ENCODE results near the gene TAF7L. TPM values are rescaled to one million over a fixed set of nuclear protein-coding genes. Genes with fewer than 3 reads are reported as not detected.
"Not testable (repeated sequence)": the region's sequence is repeated elsewhere in the genome, so short reads cannot be mapped to it uniquely, and the experiment has no call there.

Gene TAF7L
- polyA plus RNA-seq, 1 of the 3 experiments (the other 2 are of a cell fraction) = 0.38 TPM

GRCh38 chrX:101334310-101334709, 43.2 kb upstream of the TAF7L start:
- H3K27me3 ChIP-seq (ENCODE audit: insufficient read depth); H3K27ac ChIP-seq (ENCODE audit: low read depth in 2 of 2, low read length in 1 of 2); H3F3A ChIP-seq (replicated peaks; ENCODE audit: insufficient read depth); H3K4me1 ChIP-seq (ENCODE audit: control insufficient read depth in 1 of 2, insufficient read depth in 2 of 2, low read depth in 1 of 2, low read length in 1 of 2); H3K9ac ChIP-seq; H4K20me1 ChIP-seq (ENCODE audit: insufficient read depth); H3K79me2 ChIP-seq (ENCODE audit: insufficient read depth); H3K9me2 ChIP-seq; H3K4me2 ChIP-seq; DNase-seq; H3K9me3 ChIP-seq; H2AFZ ChIP-seq (ENCODE audit: low read depth); CTCF ChIA-PET; H3K4me3 ChIP-seq (ENCODE audit: low read depth in 2 of 2, low read length in 1 of 2); H3K36me3 ChIP-seq (replicated peaks in 1 of 2; ENCODE audit: control insufficient read depth in 1 of 2, insufficient read depth in 2 of 2, low read length in 1 of 2); POLR2A ChIA-PET: not testable (repeated sequence)
- 26% methylated on average over 7 of the region's 7 CpGs for WGBS (ENCODE audit: low lambda C conversion rate)

GRCh38 chrX:101326600-101326999, 35.5 kb upstream of the TAF7L start:
- POLR2A ChIA-PET; H3K9me3 ChIP-seq; H3K4me1 ChIP-seq (ENCODE audit: control insufficient read depth in 1 of 2, insufficient read depth in 2 of 2, low read depth in 1 of 2, low read length in 1 of 2); H3K27ac ChIP-seq (ENCODE audit: low read depth in 2 of 2, low read length in 1 of 2); DNase-seq; H3K9me2 ChIP-seq; H3K9ac ChIP-seq; H3K27me3 ChIP-seq (ENCODE audit: insufficient read depth); H4K20me1 ChIP-seq (ENCODE audit: insufficient read depth); H3F3A ChIP-seq (replicated peaks; ENCODE audit: insufficient read depth); H2AFZ ChIP-seq (ENCODE audit: low read depth); H3K4me2 ChIP-seq; H3K79me2 ChIP-seq (ENCODE audit: insufficient read depth); H3K4me3 ChIP-seq (ENCODE audit: low read depth in 2 of 2, low read length in 1 of 2); H3K36me3 ChIP-seq (replicated peaks in 1 of 2; ENCODE audit: control insufficient read depth in 1 of 2, insufficient read depth in 2 of 2, low read length in 1 of 2): not testable (repeated sequence)
- WGBS (ENCODE audit: low lambda C conversion rate) = 40% methylated on average over 1 of the region's 3 CpGs
- CTCF ChIA-PET = interaction anchor here (0.8 kb wide), 1 partner anchor 64 kb away, joined by 3 read pairs; the partner anchor contains the start of gene RPL36A

GRCh38 chrX:101303790-101304189, 12.7 kb upstream of the TAF7L start:
- no peaks in the 10 kb centered on the region for H3K9me3 ChIP-seq
- DNase-seq = no peak
- no peaks in the 10 kb centered on the region for H3K79me2 ChIP-seq (ENCODE audit: insufficient read depth)
- WGBS (ENCODE audit: low lambda C conversion rate) = 52% methylated on average over 1 of the region's 1 CpG
- CTCF ChIA-PET = no interaction called here
- POLR2A ChIA-PET = no interaction called here
- H3K4me2 ChIP-seq = no peak overlapping the region
- 0 out of 2 replicates have a peak, but pooled peaks cover 4% of the 10 kb centered on the region for H3K27me3 ChIP-seq (ENCODE audit: insufficient read depth)
- H3F3A ChIP-seq (replicated peaks; ENCODE audit: insufficient read depth) = no peaks in the 10 kb centered on the region
- no peak overlapping the region for H3K9ac ChIP-seq
- H3K27ac ChIP-seq (ENCODE audit: low read depth in 2 of 2, low read length in 1 of 2) = no peak overlapping the region
- H4K20me1 ChIP-seq (ENCODE audit: insufficient read depth) = no peaks in the 10 kb centered on the region
- peaks cover 0 to 3% of the 10 kb centered on the region in 2 experiments for H3K36me3 ChIP-seq (replicated peaks in 1 of 2; ENCODE audit: control insufficient read depth in 1 of 2, insufficient read depth in 2 of 2, low read length in 1 of 2)
- H3K4me3 ChIP-seq (ENCODE audit: low read depth in 2 of 2, low read length in 1 of 2) = no peak overlapping the region
- no peaks in the 10 kb centered on the region for H3K4me1 ChIP-seq (ENCODE audit: control insufficient read depth in 1 of 2, insufficient read depth in 2 of 2, low read depth in 1 of 2, low read length in 1 of 2)
- H2AFZ ChIP-seq (ENCODE audit: low read depth) = no peak overlapping the region
- TF ChIP-seq CHD2 (IDR thresholded peaks at IDR 0.05; ENCODE audit: low read length, partially characterized antibody) (no peak), MAX (IDR thresholded peaks at IDR 0.05; ENCODE audit: low read depth) (no peak), POLR2AphosphoS5 (IDR thresholded peaks at IDR 0.05; ENCODE audit: low read depth, low read length) (no peak), MXI1 (IDR thresholded peaks at IDR 0.05; ENCODE audit: low read depth, low read length) (no peak), GABPA (IDR thresholded peaks at IDR 0.05; ENCODE audit: low read depth) (no peak), YY1 (IDR thresholded peaks at IDR 0.05; ENCODE audit: low read depth) (no peak), RXRA (IDR thresholded peaks at IDR 0.05; ENCODE audit: borderline replicate concordance, low read depth) (no peak), TEAD4 (IDR thresholded peaks at IDR 0.05; ENCODE audit: borderline replicate concordance, insufficient read depth) (no peak), ZBTB33 (IDR thresholded peaks at IDR 0.05; ENCODE audit: borderline replicate concordance, low read depth) (no peak), TCF12 (IDR thresholded peaks at IDR 0.05) (no peak), ELF1 (IDR thresholded peaks at IDR 0.05) (no peak), USF1 (IDR thresholded peaks at IDR 0.05; ENCODE audit: borderline replicate concordance, low read depth) (no peak), PBX3 (IDR thresholded peaks at IDR 0.05) (no peak), RFX5 (IDR thresholded peaks at IDR 0.05; ENCODE audit: low read length) (no peak)
- no peaks in the 10 kb centered on the region for H3K9me2 ChIP-seq

- H3K4me1 ChIP-seq (ENCODE audit: control insufficient read depth in 1 of 2, insufficient read depth in 2 of 2, low read depth in 1 of 2, low read length in 1 of 2); H3K9me3 ChIP-seq; H4K20me1 ChIP-seq (ENCODE audit: insufficient read depth); H3F3A ChIP-seq (replicated peaks; ENCODE audit: insufficient read depth); H3K79me2 ChIP-seq (ENCODE audit: insufficient read depth); H3K9me2 ChIP-seq; CTCF ChIA-PET; H2AFZ ChIP-seq (ENCODE audit: low read depth); H3K36me3 ChIP-seq (replicated peaks in 1 of 2; ENCODE audit: control insufficient read depth in 1 of 2, insufficient read depth in 2 of 2, low read length in 1 of 2); POLR2A ChIA-PET; H3K27me3 ChIP-seq (ENCODE audit: insufficient read depth); H3K27ac ChIP-seq (ENCODE audit: low read depth in 2 of 2, low read length in 1 of 2); H3K4me3 ChIP-seq (ENCODE audit: low read depth in 2 of 2, low read length in 1 of 2); H3K9ac ChIP-seq; DNase-seq; H3K4me2 ChIP-seq: not testable (repeated sequence)
- 56% methylated on average over 3 of the region's 3 CpGs for WGBS (ENCODE audit: low lambda C conversion rate)
Measured at GRCh38 chrX:101295603-101296002, 4.5 kb upstream of the TAF7L start.
